ENCODE measurements around the gene CELA3B.
"Not testable (repeated sequence)": the region's sequence is repeated elsewhere in the genome, so short reads cannot be mapped to it uniquely, and the experiment has no call there.

CELA3B gene

GRCh38 chr1:21976703-21977239 lies at the start of gene CELA3B:
TSS of gene CELA3B (plus strand) at chr1:21977022. CDS start at chr1:21977040, 18 bp downstream.
- not testable (repeated sequence) for H3K9me3 ChIP-seq; H3K4me3 ChIP-seq (ENCODE audit: low read depth in 1 of 2, low read length in 1 of 2); H3K27ac ChIP-seq; H3K27me3 ChIP-seq; H3K4me1 ChIP-seq (ENCODE audit: control insufficient read depth in 1 of 2, insufficient read depth in 1 of 2, low read depth in 1 of 2, low read length in 1 of 2); H3K36me3 ChIP-seq

GRCh38 chr1:21927533-21928237 lies 49.1 kb upstream of the CELA3B start:
- H3K4me3 ChIP-seq (ENCODE audit: low read depth in 1 of 2, low read length in 1 of 2) = no peak overlapping the region
- H3K27ac ChIP-seq = no peak overlapping the region
- no peaks in the 10 kb centered on the region for H3K27me3 ChIP-seq
- no peaks in the 10 kb centered on the region for H3K9me3 ChIP-seq
- no peak for TF ChIP-seq CTCF (IDR thresholded peaks at IDR 0.05)
- H3K36me3 ChIP-seq = no peaks in the 10 kb centered on the region
- peaks cover 13 to 32% of the 10 kb centered on the region in 2 experiments for H3K4me1 ChIP-seq (ENCODE audit: control insufficient read depth in 1 of 2, insufficient read depth in 1 of 2, low read depth in 1 of 2, low read length in 1 of 2)

- Histone ChIP-seq H3K27ac (no peak overlapping the region), H3K4me1 (ENCODE audit: control insufficient read depth in 1 of 2, insufficient read depth in 1 of 2, low read depth in 1 of 2, low read length in 1 of 2) (peaks cover 12 to 28% of the 10 kb centered on the region in 2 experiments), H3K27me3 (peaks cover 1% of the 10 kb centered on the region), H3K36me3 (no peaks in the 10 kb centered on the region), H3K4me3 (ENCODE audit: low read depth in 1 of 2, low read length in 1 of 2) (no peak overlapping the region), H3K9me3 (no peaks in the 10 kb centered on the region)
- TF ChIP-seq CTCF (IDR thresholded peaks at IDR 0.05) = no peak
Observed at GRCh38 chr1:21930080-21930571, 46.7 kb upstream of the CELA3B start.

GRCh38 chr1:21930629-21931170 lies 46.1 kb upstream of the CELA3B start:
- Histone ChIP-seq H3K27ac (no peak overlapping the region), H3K9me3 (no peaks in the 10 kb centered on the region)

GRCh38 chr1:21931171-21932093 lies 45.4 kb upstream of the CELA3B start:
- Histone ChIP-seq H3K4me1 (ENCODE audit: control insufficient read depth in 1 of 2, insufficient read depth in 1 of 2, low read depth in 1 of 2, low read length in 1 of 2) (peaks cover 14 to 27% of the 10 kb centered on the region in 2 experiments), H3K27me3 (peaks cover 14% of the 10 kb centered on the region), H3K36me3 (no peaks in the 10 kb centered on the region), H3K9me3 (no peaks in the 10 kb centered on the region), H3K27ac (no peak overlapping the region), H3K4me3 (ENCODE audit: low read depth in 1 of 2, low read length in 1 of 2) (no peak overlapping the region)
- no peak for TF ChIP-seq CTCF (IDR thresholded peaks at IDR 0.05)

More at GRCh38 chr1:21930629-21931170, 46.1 kb upstream of the CELA3B start:
- Histone ChIP-seq H3K4me1 (ENCODE audit: control insufficient read depth in 1 of 2, insufficient read depth in 1 of 2, low read depth in 1 of 2, low read length in 1 of 2) (peaks cover 10 to 23% of the 10 kb centered on the region in 2 experiments), H3K4me3 (ENCODE audit: low read depth in 1 of 2, low read length in 1 of 2) (no peak overlapping the region), H3K27me3 (peaks cover 7% of the 10 kb centered on the region), H3K36me3 (no peaks in the 10 kb centered on the region)
- TF ChIP-seq CTCF (IDR thresholded peaks at IDR 0.05) = no peak
